HG03103 (cell line): ENCODE measurements around the gene ELL3.
A peak's percentile ranks its signal among the peaks of the same experiment; 100 is the strongest.
"Not testable (repeated sequence)": the region's sequence is repeated elsewhere in the genome, so short reads cannot be mapped to it uniquely, and the experiment has no call there.

ENCODE experiments used
- ATAC-seq: cut with Tn5 transposase; IDR thresholded peaks from one replicate; pipeline ENCODE4 v1.9.1; 2021; ENCODE audit warnings: low read depth; ENCODE audit not compliant: unreplicated experiment

Gene ELL3

DNA sequence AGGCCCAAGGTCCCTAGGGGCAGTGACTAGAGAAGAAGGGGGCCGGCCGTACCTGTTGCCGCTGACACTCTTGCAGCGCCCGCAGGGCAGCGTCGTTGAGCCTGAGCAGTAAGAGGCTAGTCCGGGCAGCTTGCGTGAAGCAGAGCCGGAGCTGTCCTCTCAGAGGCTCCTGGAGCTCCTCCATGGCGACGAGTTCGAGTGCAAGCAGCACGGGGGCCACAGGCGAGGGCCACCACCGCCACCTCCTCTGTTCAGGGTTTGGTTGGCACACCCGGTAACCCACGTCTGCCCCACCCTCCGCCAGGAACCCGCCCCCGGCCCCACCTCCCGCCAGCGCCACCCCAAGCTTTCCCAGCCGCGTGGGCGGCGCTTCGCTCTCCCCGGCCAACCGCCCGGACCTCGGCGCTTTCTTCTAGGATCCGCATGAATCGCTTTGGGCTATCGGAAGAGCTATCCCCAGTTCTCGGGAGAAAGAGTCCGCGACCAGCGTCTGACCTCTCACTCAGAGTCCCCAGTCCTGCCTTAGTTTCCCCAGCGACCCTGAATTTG lies at the start of gene ELL3:
TSS of gene ELL3 (minus strand) at position 249 of the 549 bp plus-strand sequence. CDS start at position 184, 65 bp downstream.
- ATAC-seq, result no peak

GRCh38 chr15:43826029-43826507 lies 49.3 kb upstream of the ELL3 start:
- no peak for ATAC-seq

DNA sequence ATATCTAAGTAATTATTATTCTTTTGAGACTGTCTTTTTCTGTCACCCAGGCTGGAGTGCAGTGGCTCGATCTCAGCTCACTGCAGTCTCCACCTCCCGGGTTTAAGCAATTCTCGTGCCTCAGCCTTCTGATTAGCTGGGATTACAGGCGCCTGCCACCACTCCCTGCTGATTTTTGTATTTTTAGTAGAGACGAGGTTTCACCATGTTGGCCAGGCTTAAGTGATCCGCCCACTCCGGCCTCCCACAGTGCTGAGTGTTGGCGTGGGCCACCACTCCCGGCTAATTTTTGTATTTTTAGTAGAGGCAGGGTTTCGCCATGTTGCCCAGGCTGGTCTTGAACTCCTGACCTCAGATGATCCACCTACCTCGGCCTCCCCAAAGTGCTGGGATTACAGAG lies 48.5 kb upstream of the ELL3 start:
- not testable (repeated sequence) for ATAC-seq

GRCh38 chr15:43824302-43825246 lies 47.8 kb upstream of the ELL3 start, which contains the start of gene MFAP1:
Gene MFAP1, minus strand, starts transcription at chr15:43824690. Its CDS starts 121 bp downstream, at chr15:43824569.
- peak; percentile 59 for ATAC-seq

DNA sequence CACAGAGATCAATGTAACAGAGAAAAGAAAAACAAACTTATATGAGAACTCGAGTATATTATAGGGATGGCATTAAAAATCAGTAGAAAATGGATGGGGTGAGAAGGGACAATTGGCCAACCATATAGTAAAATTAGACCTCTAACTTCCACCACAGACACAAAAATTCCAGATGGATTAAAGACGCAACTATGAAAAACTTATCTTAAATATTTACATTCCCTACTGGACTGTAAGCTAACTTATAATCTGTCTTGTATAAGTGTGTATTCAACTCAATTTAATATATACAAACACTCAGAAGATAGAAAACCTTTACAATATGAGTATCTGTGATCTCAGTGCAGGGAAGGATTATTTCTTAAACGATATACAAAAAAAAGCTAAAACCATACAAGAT lies 44.7 kb upstream of the ELL3 start:
- ATAC-seq, result no peak

- not testable (repeated sequence) for ATAC-seq
Measured at GRCh38 chr15:43815064-43815463, 38.3 kb upstream of the ELL3 start.

GRCh38 chr15:43808960-43809678 lies 32.4 kb upstream of the ELL3 start:
- ATAC-seq, result no peak

DNA sequence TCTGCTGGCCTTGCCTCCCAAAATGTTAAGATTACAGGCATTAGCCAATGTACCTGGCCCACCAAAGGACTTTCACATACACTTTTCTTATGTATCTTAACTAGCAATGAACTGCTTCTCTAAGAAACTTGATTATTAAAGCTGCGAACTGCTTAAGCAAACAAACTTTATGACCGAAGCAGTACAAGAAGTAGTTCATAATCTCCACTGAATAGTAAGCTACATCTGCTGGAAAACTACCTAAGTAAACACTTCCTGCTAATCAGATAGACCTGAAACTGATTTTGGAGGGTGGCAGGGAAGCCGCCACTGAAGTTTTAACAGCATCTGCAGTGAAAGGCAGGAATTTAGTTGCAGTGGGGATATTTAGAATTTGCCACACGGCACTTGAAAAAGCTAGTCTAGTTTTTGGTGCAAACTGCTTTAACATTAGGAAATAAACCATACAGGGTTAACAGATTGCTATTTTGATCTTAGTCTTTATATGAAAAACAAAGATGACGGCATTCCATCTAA lies 31.7 kb upstream of the ELL3 start:
- no peak for ATAC-seq

DNA sequence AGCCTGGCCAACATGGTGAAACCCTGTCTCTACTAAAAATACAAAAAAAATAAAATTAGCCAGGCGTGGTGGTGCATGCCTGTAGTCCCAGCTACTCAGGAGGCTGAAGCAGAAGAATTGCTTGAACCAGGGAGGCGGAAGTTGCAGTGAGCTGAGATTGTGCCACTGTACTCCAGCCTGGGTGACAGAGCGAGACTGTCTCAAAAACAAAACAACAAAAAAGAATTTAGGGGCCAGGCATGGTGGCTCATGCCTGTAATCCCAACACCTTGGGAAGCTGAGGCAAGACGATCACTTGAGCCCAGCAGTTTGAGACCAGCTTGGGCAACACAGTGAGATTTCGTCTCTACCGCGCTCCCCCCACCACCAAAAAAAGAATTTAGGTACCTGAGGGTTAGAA lies 25.9 kb upstream of the ELL3 start:
- ATAC-seq, result not testable (repeated sequence)

DNA sequence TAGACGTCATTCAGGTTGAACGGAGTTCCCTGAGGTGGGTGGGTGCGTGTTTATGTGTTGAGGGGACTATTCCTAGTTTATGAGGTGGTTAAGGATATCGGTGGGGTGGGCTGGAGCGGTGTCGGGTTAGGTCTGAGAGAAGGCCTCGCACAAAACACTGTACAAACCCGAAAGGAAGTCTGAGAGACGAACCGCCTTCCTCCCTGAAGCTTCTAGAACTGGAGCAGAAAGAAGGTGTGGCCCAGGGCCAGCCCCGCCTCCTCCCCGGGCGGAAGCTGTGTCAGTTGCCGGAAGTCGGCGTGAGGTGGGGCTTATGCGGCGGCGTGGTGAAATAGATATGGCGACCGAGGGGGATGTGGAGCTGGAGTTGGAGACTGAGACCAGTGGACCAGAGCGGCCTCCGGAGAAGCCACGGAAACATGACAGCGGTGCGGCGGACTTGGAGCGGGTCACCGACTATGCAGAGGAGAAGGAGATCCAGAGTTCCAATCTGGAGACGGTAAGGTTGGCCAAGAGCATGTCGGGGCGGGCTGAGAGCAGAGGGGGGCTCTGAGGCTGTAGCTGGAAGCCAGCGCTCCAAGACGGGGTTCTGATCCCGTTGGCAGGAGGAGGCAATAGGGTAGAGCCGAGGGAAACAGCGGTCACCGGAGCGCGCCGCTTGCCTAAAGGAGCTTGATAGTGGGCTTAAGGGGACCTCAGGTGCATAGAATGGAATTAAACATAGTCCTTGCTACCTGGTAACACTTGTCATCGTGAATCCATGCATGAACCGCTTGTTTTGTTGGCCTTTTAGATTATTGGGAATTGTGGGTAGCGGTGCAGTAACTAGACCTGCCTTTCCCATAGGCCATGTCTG lies 23.7 kb upstream of the ELL3 start, which contains the start of gene HYPK:
TSS of gene HYPK (plus strand) at position 314 of the 856 bp plus-strand sequence. CDS start at position 338, 24 bp downstream.
- peak; percentile 86 for ATAC-seq

- no peak for ATAC-seq
Measured at GRCh38 chr15:43799945-43800285, 23.1 kb upstream of the ELL3 start, which contains the start of gene SERINC4. Gene SERINC4, minus strand, starts transcription at chr15:43800220. Its CDS starts 234 bp downstream, at chr15:43799986.

- no peak for ATAC-seq
Measured at GRCh38 chr15:43799209-43799944, 22.6 kb upstream of the ELL3 start.

GRCh38 chr15:43796566-43796965 lies 19.8 kb upstream of the ELL3 start:
- ATAC-seq, result no peak

- no peak for ATAC-seq
Measured at GRCh38 chr15:43795997-43796396, 19.2 kb upstream of the ELL3 start.

- ATAC-seq, result no peak
Measured at GRCh38 chr15:43795197-43795596, 18.4 kb upstream of the ELL3 start.

DNA sequence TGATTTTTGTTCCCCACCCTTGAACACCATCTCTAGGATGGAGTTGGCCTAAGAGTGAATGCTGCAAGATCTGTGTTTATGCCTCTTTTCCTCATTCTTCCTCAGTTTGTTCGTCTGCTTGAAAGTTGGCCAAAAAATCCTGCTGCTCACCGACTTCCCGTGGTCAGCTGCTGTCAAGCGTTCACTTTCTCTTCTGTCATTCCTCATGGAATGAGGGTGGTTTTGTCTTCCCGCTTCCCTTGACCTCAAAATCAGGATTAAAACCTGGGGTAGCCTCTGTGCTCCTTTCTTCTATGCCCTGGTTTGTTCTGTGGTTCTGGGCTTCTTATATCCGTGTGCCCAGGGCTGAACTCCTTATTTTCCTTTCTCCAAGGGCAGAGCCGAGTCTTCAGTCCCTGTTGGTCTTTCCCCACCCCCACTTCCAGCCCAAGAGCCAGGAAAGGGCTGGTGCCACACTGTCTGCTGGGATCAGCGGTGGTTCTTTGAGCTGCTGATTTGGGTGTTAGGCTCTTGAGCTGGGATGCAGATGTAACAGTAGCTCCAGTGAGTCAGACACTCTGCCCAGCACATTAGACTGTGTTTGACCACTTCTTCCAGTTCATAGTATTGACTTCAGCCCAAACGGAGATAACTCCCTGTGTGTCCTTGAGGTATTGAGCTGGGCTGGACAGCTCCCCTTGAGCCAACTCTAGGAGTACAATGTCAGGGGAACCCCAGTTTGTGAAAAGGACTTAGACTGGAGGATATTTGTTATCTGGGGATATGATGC lies 17.7 kb upstream of the ELL3 start:
- ATAC-seq, result no peak

DNA sequence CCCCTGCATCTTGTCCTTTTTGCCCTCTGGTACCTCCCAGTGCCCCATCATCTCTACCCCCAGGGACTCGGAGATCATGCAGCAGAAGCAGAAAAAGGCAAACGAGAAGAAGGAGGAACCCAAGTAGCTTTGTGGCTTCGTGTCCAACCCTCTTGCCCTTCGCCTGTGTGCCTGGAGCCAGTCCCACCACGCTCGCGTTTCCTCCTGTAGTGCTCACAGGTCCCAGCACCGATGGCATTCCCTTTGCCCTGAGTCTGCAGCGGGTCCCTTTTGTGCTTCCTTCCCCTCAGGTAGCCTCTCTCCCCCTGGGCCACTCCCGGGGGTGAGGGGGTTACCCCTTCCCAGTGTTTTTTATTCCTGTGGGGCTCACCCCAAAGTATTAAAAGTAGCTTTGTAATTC lies 16.9 kb upstream of the ELL3 start:
- no peak for ATAC-seq

DNA sequence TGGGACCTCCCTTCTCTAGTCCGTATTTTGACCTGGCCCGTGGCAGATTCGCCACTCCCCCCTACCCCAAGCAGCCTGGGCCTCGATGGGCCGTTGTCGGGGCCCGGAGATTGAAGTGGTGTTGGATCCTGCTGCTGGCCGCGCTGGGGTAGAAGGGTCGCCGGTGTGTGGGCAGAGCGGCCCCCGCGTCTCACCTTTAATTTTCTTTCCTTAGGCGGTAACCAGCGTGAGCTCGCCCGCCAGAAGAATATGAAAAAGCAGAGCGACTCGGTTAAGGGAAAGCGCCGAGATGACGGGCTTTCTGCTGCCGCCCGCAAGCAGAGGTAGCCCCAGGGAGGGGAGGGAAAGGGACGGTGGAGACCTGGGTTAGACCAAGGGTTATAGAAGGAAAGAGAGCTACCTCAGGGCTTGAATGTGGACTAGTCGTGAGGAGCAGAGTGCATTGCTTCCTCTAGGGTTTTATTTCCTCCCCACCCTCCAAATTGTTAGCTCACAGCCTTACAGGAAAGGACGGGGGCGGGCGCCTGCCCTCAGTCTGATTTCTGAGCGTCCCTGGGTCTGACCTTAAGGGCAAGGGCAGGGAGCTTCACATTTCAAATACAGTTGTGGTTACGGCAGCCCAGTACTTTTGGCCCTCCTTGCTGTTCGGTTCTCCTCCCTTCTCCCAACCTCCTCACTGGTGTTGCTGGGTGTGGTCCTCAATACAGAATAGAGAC lies 16.2 kb upstream of the ELL3 start:
- no peak for ATAC-seq
